K562 (cell line): ENCODE results near the gene RAD23B. TPM values are rescaled to one million over a fixed set of nuclear protein-coding genes. Genes with fewer than 3 reads are reported as not detected.
A peak's percentile ranks its signal among the peaks of the same experiment; 100 is the strongest.

Experiments
- BCL6 ChIP-seq: fragments of 250-450 bp; sonication (Bioruptor Pico); IDR thresholded peaks from 2 replicates; pipeline ENCODE4 v1.4.0; 2020
- DMBX1 ChIP-seq: fragments of 250-450 bp; sonication (Bioruptor Pico); IDR thresholded peaks from 2 replicates; pipeline ENCODE4 v1.8.0; 2022; ENCODE audit warnings: inconsistent platforms, mild to moderate bottlenecking, moderate library complexity, borderline replicate concordance
- ETV6 ChIP-seq, 3 experiments: fragments of 150-350 bp in 1 of 3; sonication (generic) in 1 of 3; formaldehyde crosslinking in 1 of 3; IDR thresholded peaks; 2 replicates each; pipeline versions ENCODE4 v1.6.1 to v1.8.0; 2014 to 2022; ENCODE audit warnings: borderline replicate concordance in 2 of 3, low read depth in 2 of 3, antibody characterized with exemption in 1 of 3, low read length in 1 of 3, mild to moderate bottlenecking in 1 of 3, missing genetic modification reagents in 1 of 3
- NBN ChIP-seq: fragments of 450-650 bp; IDR thresholded peaks from 2 replicates; pipeline ENCODE4 v1.6.1; 2016; ENCODE audit warnings: low read depth, mild to moderate bottlenecking
- NCOA4 ChIP-seq: fragments of 450-650 bp; IDR thresholded peaks from 2 replicates; pipeline ENCODE4 v1.6.1; 2018; ENCODE audit warnings: mild to moderate bottlenecking; ENCODE audit not compliant: partially characterized antibody
- SLC30A9 ChIP-seq: fragments of 250-450 bp; sonication (Bioruptor Pico); IDR thresholded peaks from 2 replicates; pipeline ENCODE4 v1.8.0; 2022; ENCODE audit warnings: mild to moderate bottlenecking, moderate library complexity
- TAL1 ChIP-seq: fragments of 450-650 bp; IDR thresholded peaks from 2 replicates; pipeline ENCODE4 v1.6.1; 2016; ENCODE audit warnings: mild to moderate bottlenecking
- ZBTB9 ChIP-seq: fragments of 450-650 bp; formaldehyde crosslinking; IDR thresholded peaks from 2 replicates; pipeline ENCODE4 v1.4.0; 2020; ENCODE audit warnings: mild to moderate bottlenecking, moderate library complexity
- ZNF444 ChIP-seq: fragments of 250-450 bp; sonication (Bioruptor Pico); IDR thresholded peaks from 2 replicates; pipeline ENCODE4 v1.4.0; 2020; ENCODE audit warnings: mild to moderate bottlenecking, moderate library complexity
- ZNF740 ChIP-seq, 3 experiments: fragments of 200-800 bp in 1 of 3; sonication (Bioruptor generic) in 1 of 3; sonication (generic) in 1 of 3; formaldehyde crosslinking in 1 of 3; IDR thresholded peaks; 2 replicates each; pipeline versions ENCODE4 v1.6.1 to v1.8.0; 2016 to 2022; ENCODE audit warnings: mild to moderate bottlenecking in 2 of 3, missing compliant biosample characterization in 2 of 3, missing genetic modification characterization in 2 of 3, missing genetic modification reagents in 1 of 3
- polyA plus RNA-seq, 8 experiments: library from polyadenylated mRNA; depleted of rRNA in 4 of 8; stranded (reverse) in 5 of 8; unstranded in 3 of 8; fragments of >200 nt; fragmentation: Nextera tagmentation in 2 of 8; fragmentation: Illumina TruSeq in 1 of 8; extraction: Ambion mirVana in 2 of 8; extraction: Trizol in 1 of 8; gene quantifications; 2 replicates each; pipeline versions ENCODE4 v1.2.1 to v1.2.3, GENCODE V29; 2011 to 2014; ENCODE audit warnings: inconsistent platforms in 1 of 8, missing spikeins in 1 of 8
- total RNA-seq, 7 experiments: library from RNA; depleted of rRNA in 6 of 7; stranded (reverse); fragments of >200 nt in 6 of 7; fragmentation: Illumina TruSeq in 2 of 7; extraction: Trizol in 2 of 7; gene quantifications; 2 replicates each; pipeline versions ENCODE4 v1.2.1 to v1.2.3, GENCODE V29; 2011 to 2021; ENCODE audit warnings: low replicate concordance in 1 of 7
- TF ChIP-seq, protein P1 (sequence below), 2 experiments: fragments of 450-650 bp; formaldehyde crosslinking in 1 of 2; IDR thresholded peaks; 2 replicates each; pipeline versions ENCODE4 v1.4.0 to v1.6.1; 2014 to 2020; ENCODE audit warnings: mild to moderate bottlenecking in 2 of 2, borderline replicate concordance in 1 of 2, low read depth in 1 of 2

The RAD23B gene
- total and polyA plus RNA-seq, 9 of the 15 experiments (the other 6 are each of a cell fraction or from before 2014, with no cell fraction given): 14.5 to 184 (median 114) TPM

DNA sequence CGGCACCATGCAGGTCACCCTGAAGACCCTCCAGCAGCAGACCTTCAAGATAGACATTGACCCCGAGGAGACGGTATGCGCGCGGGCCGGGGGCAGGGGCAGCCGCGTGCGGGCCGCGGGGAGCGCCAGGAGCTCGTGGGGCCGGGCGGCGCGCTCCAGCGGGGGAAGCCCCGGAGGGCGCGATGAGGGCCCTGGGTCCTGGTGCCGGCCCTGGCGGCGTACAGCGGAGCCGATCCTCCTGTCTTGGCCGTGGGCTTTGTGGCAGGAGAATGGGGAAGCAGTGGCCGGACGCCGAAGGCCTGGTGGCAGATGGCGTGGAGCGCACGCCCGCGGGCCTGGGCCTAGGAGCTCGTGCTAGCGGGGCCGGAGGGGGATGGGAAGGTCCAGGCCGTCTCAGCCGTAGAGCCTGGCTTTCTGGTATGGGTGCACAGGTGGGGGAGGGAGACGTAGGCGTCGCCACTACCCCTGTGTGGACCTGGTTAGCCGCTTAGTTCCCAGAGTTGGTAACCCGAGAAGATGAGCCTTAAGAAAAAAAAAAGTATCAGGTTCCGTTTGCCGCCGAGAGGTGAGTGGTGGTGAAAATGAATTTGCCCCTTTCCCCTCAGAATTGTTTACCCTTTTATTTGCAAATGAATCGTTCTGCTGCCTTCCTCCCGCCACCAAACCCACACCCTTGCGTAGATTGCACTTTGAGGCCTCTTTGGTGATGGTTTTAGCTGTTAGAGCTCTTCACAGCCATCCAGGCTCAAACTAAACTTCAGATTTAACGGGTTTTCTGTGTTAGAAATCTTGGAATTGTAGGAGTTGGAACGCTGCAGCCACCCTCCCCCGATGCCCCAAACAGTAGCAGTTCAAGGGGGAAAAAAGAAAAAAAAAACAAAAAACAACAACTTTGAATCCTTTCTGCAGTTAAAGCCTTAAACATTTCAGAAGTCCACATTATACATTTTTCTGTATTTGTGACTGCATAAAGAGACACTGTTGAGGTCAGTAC, 841 bp downstream of the RAD23B start (continued):
- TF ChIP-seq, protein P1, sequence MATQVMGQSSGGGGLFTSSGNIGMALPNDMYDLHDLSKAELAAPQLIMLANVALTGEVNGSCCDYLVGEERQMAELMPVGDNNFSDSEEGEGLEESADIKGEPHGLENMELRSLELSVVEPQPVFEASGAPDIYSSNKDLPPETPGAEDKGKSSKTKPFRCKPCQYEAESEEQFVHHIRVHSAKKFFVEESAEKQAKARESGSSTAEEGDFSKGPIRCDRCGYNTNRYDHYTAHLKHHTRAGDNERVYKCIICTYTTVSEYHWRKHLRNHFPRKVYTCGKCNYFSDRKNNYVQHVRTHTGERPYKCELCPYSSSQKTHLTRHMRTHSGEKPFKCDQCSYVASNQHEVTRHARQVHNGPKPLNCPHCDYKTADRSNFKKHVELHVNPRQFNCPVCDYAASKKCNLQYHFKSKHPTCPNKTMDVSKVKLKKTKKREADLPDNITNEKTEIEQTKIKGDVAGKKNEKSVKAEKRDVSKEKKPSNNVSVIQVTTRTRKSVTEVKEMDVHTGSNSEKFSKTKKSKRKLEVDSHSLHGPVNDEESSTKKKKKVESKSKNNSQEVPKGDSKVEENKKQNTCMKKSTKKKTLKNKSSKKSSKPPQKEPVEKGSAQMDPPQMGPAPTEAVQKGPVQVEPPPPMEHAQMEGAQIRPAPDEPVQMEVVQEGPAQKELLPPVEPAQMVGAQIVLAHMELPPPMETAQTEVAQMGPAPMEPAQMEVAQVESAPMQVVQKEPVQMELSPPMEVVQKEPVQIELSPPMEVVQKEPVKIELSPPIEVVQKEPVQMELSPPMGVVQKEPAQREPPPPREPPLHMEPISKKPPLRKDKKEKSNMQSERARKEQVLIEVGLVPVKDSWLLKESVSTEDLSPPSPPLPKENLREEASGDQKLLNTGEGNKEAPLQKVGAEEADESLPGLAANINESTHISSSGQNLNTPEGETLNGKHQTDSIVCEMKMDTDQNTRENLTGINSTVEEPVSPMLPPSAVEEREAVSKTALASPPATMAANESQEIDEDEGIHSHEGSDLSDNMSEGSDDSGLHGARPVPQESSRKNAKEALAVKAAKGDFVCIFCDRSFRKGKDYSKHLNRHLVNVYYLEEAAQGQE (IDR thresholded peaks at IDR 0.05; ENCODE audit: borderline replicate concordance): no peak
- TF ChIP-seq, protein P1 (CRISPR knock-in tag; IDR thresholded peaks at IDR 0.05; ENCODE audit: low read depth): 0 out of 2 replicates have a peak, but pooled peaks have one; percentile 13
- TF ChIP-seq ZNF444 (CRISPR knock-in tag) (no peak), DMBX1 (CRISPR knock-in tag) (no peak), BCL6 (CRISPR knock-in tag) (no peak), NCOA4 (no peak), ETV6 (IDR thresholded peaks at IDR 0.05; ENCODE audit: borderline replicate concordance in 1 of 2, low read depth in 2 of 2, low read length in 1 of 2) (no peak), ETV6 (CRISPR knock-in tag; IDR thresholded peaks at IDR 0.05; ENCODE audit: borderline replicate concordance) (no peak), SLC30A9 (no peak), ZBTB9 (CRISPR knock-in tag) (peak; percentile 90), NBN (no peak), TAL1 (no peak), ZNF740 (CRISPR knock-in tag; IDR thresholded peaks at IDR 0.05) (no peak), ZNF740 (tag; IDR thresholded peaks at IDR 0.05) (no peak)
